Upper lobe of left lung (tissue), 4 donors: ENCODE data around the gene SMAD3.

Experiments
- POLR2A ChIP-seq, 4 donors: fragments of 450-650 bp; IDR thresholded peaks; one replicate each; pipeline ENCODE4 v1.5.1; 2016 to 2017; ENCODE audit warnings: antibody characterized with exemption in 4 of 4, mild to moderate bottlenecking in 2 of 4
- POLR2AphosphoS5 ChIP-seq, 2 donors: sonication (generic); formaldehyde crosslinking; IDR thresholded peaks; one replicate each; pipeline ENCODE4 v1.5.1; 2017; ENCODE audit warnings: antibody characterized with exemption in 2 of 2
- TF ChIP-seq, protein P1 (sequence below), 6 experiments: fragments of 450-650 bp in 4 of 6; fragments of 200-600 bp in 2 of 6; sonication (generic) in 2 of 6; IDR thresholded peaks; one replicate each; pipeline ENCODE4 v1.5.1; 2016 to 2019; ENCODE audit warnings: antibody characterized with exemption in 6 of 6

DNA sequence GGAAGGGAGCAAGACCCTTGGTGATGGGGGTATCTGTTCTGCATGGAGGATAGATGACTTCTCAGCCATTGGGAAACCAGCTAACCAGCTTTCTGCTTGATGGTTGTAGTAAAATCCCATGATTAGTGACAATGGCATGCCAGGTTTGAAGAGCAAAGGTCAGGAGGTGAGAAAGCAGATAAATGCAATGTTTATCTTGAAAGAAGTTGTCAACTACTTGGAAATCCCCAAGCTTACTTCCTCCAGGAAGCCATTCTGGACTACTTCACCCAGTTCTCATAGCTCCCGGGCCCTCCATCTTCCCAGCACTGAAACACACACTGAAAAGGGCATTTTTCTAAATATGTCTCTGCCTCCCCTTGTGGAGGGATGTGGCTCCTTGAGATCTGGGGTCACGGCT, 51.3 kb downstream of the SMAD3 start:
- TF ChIP-seq, protein P1, sequence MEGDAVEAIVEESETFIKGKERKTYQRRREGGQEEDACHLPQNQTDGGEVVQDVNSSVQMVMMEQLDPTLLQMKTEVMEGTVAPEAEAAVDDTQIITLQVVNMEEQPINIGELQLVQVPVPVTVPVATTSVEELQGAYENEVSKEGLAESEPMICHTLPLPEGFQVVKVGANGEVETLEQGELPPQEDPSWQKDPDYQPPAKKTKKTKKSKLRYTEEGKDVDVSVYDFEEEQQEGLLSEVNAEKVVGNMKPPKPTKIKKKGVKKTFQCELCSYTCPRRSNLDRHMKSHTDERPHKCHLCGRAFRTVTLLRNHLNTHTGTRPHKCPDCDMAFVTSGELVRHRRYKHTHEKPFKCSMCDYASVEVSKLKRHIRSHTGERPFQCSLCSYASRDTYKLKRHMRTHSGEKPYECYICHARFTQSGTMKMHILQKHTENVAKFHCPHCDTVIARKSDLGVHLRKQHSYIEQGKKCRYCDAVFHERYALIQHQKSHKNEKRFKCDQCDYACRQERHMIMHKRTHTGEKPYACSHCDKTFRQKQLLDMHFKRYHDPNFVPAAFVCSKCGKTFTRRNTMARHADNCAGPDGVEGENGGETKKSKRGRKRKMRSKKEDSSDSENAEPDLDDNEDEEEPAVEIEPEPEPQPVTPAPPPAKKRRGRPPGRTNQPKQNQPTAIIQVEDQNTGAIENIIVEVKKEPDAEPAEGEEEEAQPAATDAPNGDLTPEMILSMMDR (IDR thresholded peaks at IDR 0.05) = no peak
- TF ChIP-seq POLR2AphosphoS5 (IDR thresholded peaks at IDR 0.05) = no peak
- no peak for TF ChIP-seq POLR2A (IDR thresholded peaks at IDR 0.05)
